Measurements from ENCODE around the gene PIK3R4.

DNA sequence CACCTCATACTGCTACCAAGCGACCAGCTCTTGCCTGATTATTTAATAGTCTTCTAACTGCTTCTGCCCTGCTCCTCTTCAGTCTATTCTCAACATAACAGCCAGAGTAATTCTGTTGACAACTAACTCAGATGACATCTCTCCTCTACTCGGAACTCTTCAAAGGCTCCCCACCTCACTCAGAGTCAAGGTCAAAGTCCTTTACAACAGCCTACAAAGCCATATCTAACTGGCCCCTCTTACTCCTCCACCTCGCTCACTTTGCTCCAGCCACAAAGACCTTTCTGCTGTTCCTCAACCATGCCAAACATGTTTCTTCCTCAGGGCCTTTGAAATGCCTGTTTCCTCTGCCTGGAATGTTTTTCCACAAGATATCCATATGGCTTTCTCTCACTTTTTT is 43.6 kb downstream of the PIK3R4 start:
- TF ChIP-seq EZH2 (IDR thresholded peaks at IDR 0.05; ENCODE audit: borderline replicate concordance, low read depth, low read length, poor library complexity, severe bottlenecking) (no peak), CTCF (conservative IDR thresholded peaks at IDR 0.05; ENCODE audit: low read depth, low read length) (no peak)
